Gastroesophageal sphincter (tissue), 4 donors: Measurements from ENCODE around the gene PRDM12. TPM values are rescaled to one million over a fixed set of nuclear protein-coding genes. Genes with fewer than 3 reads are reported as not detected.

ENCODE experiments used
- ATAC-seq: fragments of 150-250 bp; one replicate; pipeline ENCODE4 v1.9.1; 2016; ENCODE audit warnings: mild to moderate bottlenecking, moderate library complexity
- H3K27ac ChIP-seq, 4 donors: fragments of 200-600 bp; sonication (generic) in 3 of 4; 1 replicate in 3 of 4; 2 replicates in 1 of 4; pipeline ENCODE4 v1.5.1; 2016 to 2019
- H3K27me3 ChIP-seq: fragments of 200-600 bp; sonication (generic); one replicate; pipeline ENCODE4 v1.5.1; 2019
- H3K36me3 ChIP-seq, 2 donors: fragments of 200-600 bp; sonication (generic); one replicate each; pipeline ENCODE4 v1.5.1; 2019; ENCODE audit warnings: control low read depth in 1 of 2
- H3K4me1 ChIP-seq, 3 donors: fragments of 200-600 bp; sonication (generic); 1 replicate in 2 of 3; 2 replicates in 1 of 3; pipeline ENCODE4 v1.5.1; 2016 to 2019; ENCODE audit warnings: control low read depth in 2 of 3
- H3K4me3 ChIP-seq, 2 donors: fragments of 200-600 bp; sonication (generic); one replicate each; pipeline ENCODE4 v1.5.1; 2019; ENCODE audit warnings: mild to moderate bottlenecking in 1 of 2, moderate library complexity in 1 of 2
- H3K9me3 ChIP-seq, 3 donors: fragments of 200-600 bp; sonication (generic); one replicate each; pipeline ENCODE4 v1.5.1; 2017 to 2019; ENCODE audit warnings: control low read depth in 2 of 3
- CTCF ChIP-seq, 4 experiments: fragments of 200-600 bp in 2 of 4; fragments of 450-650 bp in 2 of 4; sonication (generic) in 1 of 4; IDR thresholded peaks; one replicate each; pipeline ENCODE4 v1.5.1; 2017 to 2019; ENCODE audit warnings: antibody characterized with exemption in 4 of 4, mild to moderate bottlenecking in 2 of 4, moderate library complexity in 2 of 4
- EP300 ChIP-seq: sonication (generic); formaldehyde crosslinking; IDR thresholded peaks from one replicate; pipeline ENCODE4 v1.6.1; 2017; ENCODE audit warnings: antibody characterized with exemption, mild to moderate bottlenecking
- POLR2A ChIP-seq, 2 donors: fragments of 450-650 bp; IDR thresholded peaks; one replicate each; pipeline ENCODE4 v1.6.1; 2017; ENCODE audit warnings: antibody characterized with exemption in 2 of 2, mild to moderate bottlenecking in 2 of 2, moderate library complexity in 1 of 2
- POLR2AphosphoS5 ChIP-seq: sonication (generic); formaldehyde crosslinking; IDR thresholded peaks from one replicate; pipeline ENCODE4 v1.6.1; 2017; ENCODE audit warnings: antibody characterized with exemption
- WGBS, 2 donors: methylation state at CpG; one replicate each; pipeline ENCODE4 v1.1.5; 2018; ENCODE audit warnings: low coverage in 1 of 2; 5-methylcytosine and 5-hydroxymethylcytosine counted together
- total RNA-seq, 4 donors: library from RNA; depleted of rRNA; stranded (reverse); fragments of >200 nt; gene quantifications; one replicate each; pipeline ENCODE4 v1.1.0, GENCODE V29; 2016

Gene PRDM12
- total RNA-seq, 4 donors from 2014 or later = not detected

- Histone ChIP-seq H3K4me1 (no peaks in the 10 kb centered on the region), H3K27me3 (peaks cover 6% of the 10 kb centered on the region), H3K9me3 (no peaks in the 10 kb centered on the region), H3K27ac (no peak overlapping the region), H3K36me3 (no peaks in the 10 kb centered on the region), H3K4me3 (no peak overlapping the region)
- TF ChIP-seq POLR2A (IDR thresholded peaks at IDR 0.05) (no peak), EP300 (no peak), POLR2AphosphoS5 (no peak), CTCF (IDR thresholded peaks at IDR 0.05) (no peak)
- 80 to 88% methylated on average over 3 to 7 of the region's 12 CpGs for WGBS, 2 donors
- ATAC-seq = no peak
Observed at GRCh38 chr9:130672933-130673615, 8.7 kb downstream of the PRDM12 start.

GRCh38 chr9:130675396-130675795, 11.0 kb downstream of the PRDM12 start:
- WGBS, 2 donors = no CpG with 5 or more reads among the region's 13 CpGs
- no peak for ATAC-seq

GRCh38 chr9:130677252-130677651, 12.9 kb downstream of the PRDM12 start:
- H3K36me3 ChIP-seq = no peaks in the 10 kb centered on the region
- H3K4me3 ChIP-seq = no peak overlapping the region
- ATAC-seq = no peak
- H3K27ac ChIP-seq = no peak overlapping the region
- H3K4me1 ChIP-seq = peaks cover 0 to 14% (median 10%) of the 10 kb centered on the region in 3 donors
- peaks cover 14% of the 10 kb centered on the region for H3K27me3 ChIP-seq
- 60% methylated on average over 2 of the region's 7 CpGs; no CpG with 5 or more reads in 1 of the 2 donors for WGBS, 2 donors
- TF ChIP-seq POLR2AphosphoS5 = no peak
- no peak for TF ChIP-seq CTCF (IDR thresholded peaks at IDR 0.05)
- no peak for TF ChIP-seq EP300
- TF ChIP-seq POLR2A (IDR thresholded peaks at IDR 0.05) = no peak
- no peaks in the 10 kb centered on the region for H3K9me3 ChIP-seq

More at GRCh38 chr9:130675396-130675795, 11.0 kb downstream of the PRDM12 start:
- no peaks in the 10 kb centered on the region for H3K4me1 ChIP-seq
- no peaks in the 10 kb centered on the region for H3K36me3 ChIP-seq
- no peak overlapping the region for H3K27ac ChIP-seq
- peaks cover 6% of the 10 kb centered on the region for H3K27me3 ChIP-seq
- no peak overlapping the region for H3K4me3 ChIP-seq
- H3K9me3 ChIP-seq = no peaks in the 10 kb centered on the region
- TF ChIP-seq CTCF (IDR thresholded peaks at IDR 0.05) (no peak), POLR2A (IDR thresholded peaks at IDR 0.05) (no peak), EP300 (no peak), POLR2AphosphoS5 (no peak)

- ATAC-seq = peak; percentile 87
- 28% methylated on average over 7 of the region's 116 CpGs; no CpG with 5 or more reads in 1 of the 2 donors for WGBS, 2 donors
- Histone ChIP-seq H3K4me1 (peaks cover 0 to 17% (median 10%) of the 10 kb centered on the region in 3 donors), H3K4me3 (peak overlapping the region; percentile 38 to 59), H3K27ac (peak overlapping the region in 2 of 4 donors; percentile 66 to 71), H3K27me3 (peaks cover 14% of the 10 kb centered on the region), H3K9me3 (peaks cover 0 to 7% (median 0%) of the 10 kb centered on the region in 3 donors), H3K36me3 (no peaks in the 10 kb centered on the region)
- TF ChIP-seq POLR2AphosphoS5 = no peak
- no peak for TF ChIP-seq POLR2A (IDR thresholded peaks at IDR 0.05)
- no peak for TF ChIP-seq CTCF (IDR thresholded peaks at IDR 0.05)
- no peak for TF ChIP-seq EP300
Observed at GRCh38 chr9:130680836-130681768, 16.7 kb downstream of the PRDM12 start.
